GM12864 (cell line): ENCODE data around the gene ABCC4.

Experiments
- DNase-seq: peaks from one replicate; pipeline ENCODE4 v3.0.0-alpha.2; 2011; ENCODE audit warnings: low read depth
- H3K4me3 ChIP-seq: 2 replicates; pipeline ENCODE4 v1.5.1; 2011; ENCODE audit warnings: mild to moderate bottlenecking, low read depth, low read length, control low read depth
- CTCF ChIP-seq: IDR thresholded peaks from 2 replicates; pipeline ENCODE4 v1.5.1; 2011; ENCODE audit warnings: low read depth, mild to moderate bottlenecking, moderate library complexity, low read length, control low read depth, inconsistent platforms; ENCODE audit errors: missing control alignments

The ABCC4 gene

GRCh38 chr13:95258098-95258497 is 43.2 kb downstream of the ABCC4 start:
- no peak for DNase-seq
- no peak for TF ChIP-seq CTCF
- H3K4me3 ChIP-seq, result no peak overlapping the region

- no peak overlapping the region for H3K4me3 ChIP-seq
- no peak for DNase-seq
- no peak for TF ChIP-seq CTCF
Observed at GRCh38 chr13:95256091-95256490, 45.2 kb downstream of the ABCC4 start.

- no peak overlapping the region for H3K4me3 ChIP-seq
Observed at GRCh38 chr13:95255072-95255732, 46.0 kb downstream of the ABCC4 start.

GRCh38 chr13:95254339-95254738 is 46.9 kb downstream of the ABCC4 start:
- no peak for TF ChIP-seq CTCF
- no peak for DNase-seq
- H3K4me3 ChIP-seq, result no peak overlapping the region

More at GRCh38 chr13:95255072-95255732, 46.0 kb downstream of the ABCC4 start:
- TF ChIP-seq CTCF, result no peak
- no peak for DNase-seq

- TF ChIP-seq CTCF, result no peak
- no peak overlapping the region for H3K4me3 ChIP-seq
- DNase-seq, result no peak
Observed at GRCh38 chr13:95253033-95253432, 48.2 kb downstream of the ABCC4 start.

- H3K4me3 ChIP-seq, result no peak overlapping the region
- TF ChIP-seq CTCF, result no peak
- DNase-seq, result no peak
Observed at GRCh38 chr13:95251641-95252040, 49.6 kb downstream of the ABCC4 start.

GRCh38 chr13:95250961-95251360 is 50.3 kb downstream of the ABCC4 start:
- TF ChIP-seq CTCF, result no peak
- DNase-seq, result no peak
- no peak overlapping the region for H3K4me3 ChIP-seq
